GM18499 (cell line): ENCODE results near the gene GPA33.

Experiments used
- ATAC-seq: cut with Tn5 transposase; IDR thresholded peaks from one replicate; pipeline ENCODE4 v1.9.1; 2021; ENCODE audit warnings: moderate number of reproducible peaks; ENCODE audit not compliant: insufficient read depth, unreplicated experiment

The GPA33 gene

DNA sequence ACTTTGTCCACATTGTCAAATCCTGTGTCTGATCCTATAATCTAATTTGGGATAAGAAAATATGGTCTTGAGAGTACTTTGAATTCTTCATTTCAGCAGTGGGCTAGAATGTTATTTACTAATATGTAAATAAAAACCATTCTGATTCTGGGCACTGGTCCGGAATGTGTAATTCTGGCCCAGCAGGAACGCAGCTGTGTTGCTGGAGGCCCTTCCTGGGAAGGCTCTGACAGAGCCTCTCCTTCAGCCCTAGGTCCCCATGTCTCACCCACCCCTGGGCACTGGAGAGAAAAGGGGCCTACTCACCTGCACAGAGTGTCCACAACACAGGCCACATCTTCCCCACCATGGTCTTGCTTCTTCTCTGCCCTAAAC is 251 bp downstream of the GPA33 start:
- ATAC-seq: no peak

DNA sequence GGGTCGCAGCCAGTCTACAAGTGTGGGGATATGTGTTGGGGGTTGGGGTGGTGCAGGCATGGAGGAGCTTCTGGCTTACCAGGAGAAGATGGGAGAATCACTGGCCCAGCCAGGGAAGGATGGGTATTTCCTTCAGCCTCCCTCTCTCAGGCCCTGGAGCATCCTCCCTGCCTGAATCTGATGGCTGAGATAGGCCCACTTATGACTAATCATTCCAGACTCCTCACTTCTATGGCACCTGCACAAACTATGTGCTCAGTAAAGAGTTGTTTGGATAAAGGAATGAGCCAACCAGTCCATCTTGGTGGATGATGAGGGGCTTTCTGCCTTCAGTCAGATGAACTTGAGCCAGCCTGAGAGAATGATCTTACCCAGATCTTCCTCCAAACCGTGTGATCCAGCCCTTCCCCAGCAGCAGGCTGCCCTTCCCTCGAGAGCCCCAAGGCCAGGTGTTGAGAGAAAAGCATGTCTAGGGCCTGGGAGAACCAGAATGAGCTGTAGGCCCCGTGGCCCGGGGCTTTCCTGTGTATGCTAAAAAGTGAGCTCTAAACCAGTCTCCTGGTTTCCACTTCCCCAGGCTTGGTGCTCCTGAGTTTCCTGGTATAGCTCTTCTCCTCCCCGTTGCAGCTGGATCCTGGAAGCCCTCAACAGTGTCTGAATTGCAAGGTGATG is 1.3 kb downstream of the GPA33 start:
- ATAC-seq: no peak

DNA sequence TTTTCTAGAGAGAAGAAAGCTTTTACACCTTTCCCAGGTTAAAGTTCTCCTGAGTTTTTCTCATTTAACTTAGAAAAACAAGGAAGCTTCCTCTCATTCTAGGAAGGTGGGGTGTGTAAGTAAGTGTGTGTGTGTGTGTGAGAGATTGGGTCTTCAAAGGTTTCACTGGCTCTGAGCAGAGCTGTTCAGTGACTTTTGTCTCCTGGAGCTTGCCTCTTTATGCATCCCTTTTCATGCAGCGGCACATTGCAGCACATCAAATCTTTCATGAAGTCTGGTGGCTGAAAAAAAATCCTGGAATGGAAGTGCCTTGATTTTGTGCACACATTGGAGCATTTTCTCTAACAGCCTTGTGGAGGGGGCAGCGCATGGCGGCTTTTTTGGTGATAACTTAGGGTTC is 3.4 kb downstream of the GPA33 start:
- ATAC-seq: no peak

DNA sequence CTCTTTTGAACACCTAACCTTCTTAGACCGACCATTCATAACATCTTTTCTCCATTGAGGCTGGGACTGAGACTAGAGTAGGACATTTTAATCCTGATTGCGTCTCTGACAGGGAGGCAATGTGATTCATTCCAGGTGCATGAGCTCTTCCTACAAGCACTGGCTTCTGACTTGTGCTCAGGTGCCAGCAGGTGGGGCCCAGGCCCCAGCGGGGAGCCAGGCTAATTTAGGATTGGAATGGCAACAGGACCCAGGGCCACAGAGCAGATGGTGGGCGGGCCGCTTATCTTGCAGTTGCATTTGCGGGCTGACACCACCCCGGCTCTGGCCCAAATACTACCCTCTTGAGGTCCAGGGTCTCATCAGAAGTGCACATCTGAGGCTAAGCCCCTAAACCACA is 4.1 kb downstream of the GPA33 start:
- ATAC-seq: no peak

DNA sequence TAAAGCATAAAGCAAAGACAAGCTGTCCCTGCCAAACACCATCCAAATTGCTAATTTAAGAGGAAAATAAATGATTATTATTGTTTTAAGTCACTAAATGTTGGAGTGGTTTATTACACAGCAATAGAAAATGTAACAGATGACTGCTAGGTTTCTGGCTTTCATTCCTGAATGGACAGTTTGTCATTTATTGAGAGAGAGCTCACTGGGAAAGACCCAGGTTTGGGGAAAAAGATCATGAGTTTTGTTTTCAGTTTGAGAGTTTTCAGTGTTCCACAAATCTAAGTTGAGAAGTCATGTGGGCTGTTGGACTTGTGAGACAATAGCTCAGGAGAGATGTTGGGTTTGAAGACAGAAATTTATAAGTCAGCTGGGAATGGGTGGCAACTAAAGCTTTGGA is 5.4 kb downstream of the GPA33 start:
- ATAC-seq: no peak

DNA sequence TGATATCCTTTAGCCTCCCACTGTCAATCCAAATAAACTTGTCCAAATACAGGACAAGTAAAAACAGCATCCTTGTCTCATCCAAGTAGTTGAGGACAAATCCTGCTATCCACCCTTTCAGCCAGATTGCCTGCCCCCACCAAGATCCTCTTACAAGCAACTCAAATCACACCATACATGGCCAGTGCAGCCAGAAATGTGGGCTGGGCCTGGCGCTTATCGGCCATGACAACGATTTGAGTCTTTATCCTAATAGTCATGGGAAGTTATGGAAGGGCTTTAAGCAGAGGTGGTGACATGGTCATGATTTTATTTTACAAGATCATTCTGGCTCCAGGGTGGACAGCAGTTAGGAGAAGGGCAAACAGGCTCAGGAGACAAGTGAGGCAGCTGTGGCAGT is 6.3 kb downstream of the GPA33 start:
- ATAC-seq: no peak

DNA sequence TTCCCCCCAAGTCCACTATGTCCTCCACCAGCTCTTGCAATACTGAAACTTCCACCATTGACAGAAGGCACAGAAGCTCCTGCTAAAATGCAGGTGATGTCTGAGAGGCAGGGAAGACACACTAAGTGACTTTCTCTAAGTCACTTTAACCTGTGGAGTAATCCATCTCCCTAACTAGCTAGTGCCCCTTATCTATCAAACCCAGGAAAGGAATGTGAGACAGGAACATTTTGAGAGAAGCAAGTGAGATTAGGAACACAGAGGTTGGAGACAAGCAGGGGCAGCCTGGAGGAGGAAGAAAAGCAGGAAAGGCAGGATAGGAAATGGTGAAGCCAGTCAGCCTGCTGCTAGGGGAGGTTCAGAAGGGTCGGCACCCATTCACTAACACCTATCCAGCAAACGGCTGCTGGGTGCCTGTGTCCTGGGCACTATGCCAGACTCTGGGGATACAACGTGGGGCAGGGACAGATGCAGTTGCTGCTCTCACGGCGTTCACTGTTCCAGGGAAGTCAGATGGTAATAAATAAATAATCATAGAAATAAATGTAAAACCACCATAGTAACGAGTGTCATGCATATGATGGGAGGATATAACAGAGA is 7.0 kb downstream of the GPA33 start:
- no peak for ATAC-seq

DNA sequence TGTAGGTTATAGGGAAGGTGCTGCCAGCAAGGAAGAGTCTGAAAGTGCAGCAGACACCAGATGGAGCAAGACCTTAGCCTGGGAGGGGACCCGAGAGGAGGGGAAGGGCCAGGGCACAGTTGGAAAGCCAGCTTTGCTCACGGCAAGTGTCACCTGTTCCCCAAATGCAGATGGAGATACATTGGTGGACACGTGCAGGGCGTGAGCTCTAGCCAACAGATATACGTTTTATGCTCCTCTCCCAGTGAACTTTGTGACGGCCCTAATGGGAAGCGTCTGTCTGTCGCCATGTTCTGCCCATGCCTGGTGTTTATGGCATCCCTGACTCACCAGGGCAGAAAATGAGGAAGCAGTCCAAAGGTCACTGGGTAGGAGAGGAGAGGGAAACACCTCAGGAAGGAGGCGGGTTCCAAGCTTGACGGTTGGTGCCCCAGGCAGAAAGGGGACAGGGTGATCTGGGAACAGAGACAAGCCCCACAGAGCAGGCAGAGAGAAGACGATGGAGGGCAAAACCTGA is 7.6 kb downstream of the GPA33 start:
- ATAC-seq: no peak

DNA sequence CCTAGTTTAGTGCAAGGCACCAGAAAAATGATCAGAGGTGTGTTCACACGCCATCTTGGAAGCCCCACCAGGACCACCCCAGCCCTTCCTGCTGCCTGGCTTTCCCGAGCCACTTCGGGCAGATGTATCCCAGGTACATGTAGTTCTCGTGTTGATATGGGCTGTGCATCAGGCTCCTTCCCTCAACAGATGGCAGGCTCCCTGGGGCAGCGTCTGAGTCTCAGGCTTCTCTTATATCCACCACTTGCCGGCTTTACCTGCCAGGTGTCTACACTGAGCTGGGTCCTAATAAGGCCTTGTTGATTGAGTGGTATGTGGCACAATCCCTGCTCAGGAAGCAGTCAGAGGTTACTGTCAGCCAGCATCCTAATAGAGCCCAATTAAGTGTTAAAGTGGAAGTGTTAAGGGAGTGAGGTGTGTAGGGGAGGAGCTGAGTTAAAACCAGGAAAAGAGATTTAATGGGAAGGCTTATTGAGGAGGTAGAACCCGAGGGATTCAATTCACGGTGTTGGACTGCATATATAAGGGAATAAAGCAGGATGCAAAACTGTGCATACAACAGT is 8.5 kb downstream of the GPA33 start:
- no peak for ATAC-seq

DNA sequence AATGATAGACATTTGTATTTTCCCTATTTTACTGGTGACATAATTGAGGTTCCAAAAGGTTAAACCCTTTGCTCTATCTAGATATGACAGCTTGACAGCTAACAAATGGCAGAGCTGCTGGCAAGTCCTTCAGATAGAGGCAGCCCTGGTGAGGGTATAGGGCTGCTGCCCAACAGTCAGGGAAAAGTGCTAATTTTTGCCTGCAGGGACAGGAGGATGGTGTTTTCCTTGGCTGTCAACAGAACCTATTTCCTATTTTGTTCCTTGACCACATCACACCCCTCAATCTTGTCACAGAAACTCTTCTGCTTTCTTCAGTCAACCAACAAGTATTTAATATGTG is 12.3 kb downstream of the GPA33 start:
- no peak for ATAC-seq

DNA sequence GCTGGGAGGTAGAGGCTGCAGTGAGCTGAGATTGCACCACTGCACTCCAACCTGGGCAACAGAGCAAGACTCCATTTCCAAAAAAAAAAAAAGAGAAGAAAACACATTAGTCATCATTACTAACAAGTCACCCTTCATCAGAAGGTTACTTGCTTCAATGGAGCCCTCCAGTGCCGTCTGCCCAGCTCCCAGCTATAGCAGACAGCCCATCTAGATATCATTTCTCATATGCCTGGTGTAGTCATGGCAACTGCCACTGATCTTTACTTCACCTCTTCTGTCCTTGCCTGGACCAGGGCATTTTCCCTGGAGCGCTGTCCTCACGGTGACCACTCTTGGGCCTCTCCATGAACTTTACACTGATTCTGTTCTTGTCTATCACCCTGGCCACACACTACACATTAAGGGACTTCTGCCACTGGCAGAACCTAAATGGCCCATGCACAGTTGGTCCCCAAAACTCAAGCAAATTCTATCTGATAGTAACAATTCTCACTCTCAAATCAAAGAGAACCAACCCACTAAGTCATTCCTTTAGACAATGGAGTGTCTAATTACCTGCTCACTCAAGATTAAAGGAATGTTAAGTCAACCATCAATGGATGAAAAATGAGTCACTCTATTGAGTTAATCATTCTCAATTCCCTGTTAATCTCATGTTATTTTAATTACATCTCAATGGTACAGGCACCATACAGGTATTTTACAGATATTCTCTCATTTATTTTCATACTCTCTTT is 12.9 kb downstream of the GPA33 start:
- no peak for ATAC-seq

DNA sequence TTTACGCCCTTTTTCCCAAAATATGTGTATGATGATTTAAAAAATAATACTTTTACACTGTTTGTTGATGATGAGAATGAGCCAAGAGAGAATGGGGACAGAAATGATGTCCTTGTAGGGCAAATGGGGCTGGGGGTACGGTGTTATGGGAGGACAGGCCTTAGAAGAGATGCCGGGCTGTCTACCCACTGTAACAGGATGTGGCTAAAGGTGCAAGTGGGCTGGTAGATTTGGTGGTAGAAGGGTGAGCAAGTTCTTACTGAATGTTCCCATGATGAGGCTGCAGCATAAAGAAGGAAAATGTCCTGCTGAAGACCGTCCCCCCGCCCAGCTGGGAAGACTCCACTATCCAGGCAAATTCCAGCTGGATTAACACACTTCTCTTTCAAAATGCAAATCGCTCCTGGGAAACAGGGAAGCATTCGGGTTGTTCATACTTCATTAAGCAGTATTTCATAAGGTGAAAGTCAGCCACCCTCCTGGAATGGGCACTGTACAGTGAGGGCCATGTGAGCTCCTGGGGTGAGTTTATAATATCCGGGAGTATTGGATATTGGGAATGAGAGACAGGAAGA is 14.0 kb downstream of the GPA33 start:
- ATAC-seq: no peak

DNA sequence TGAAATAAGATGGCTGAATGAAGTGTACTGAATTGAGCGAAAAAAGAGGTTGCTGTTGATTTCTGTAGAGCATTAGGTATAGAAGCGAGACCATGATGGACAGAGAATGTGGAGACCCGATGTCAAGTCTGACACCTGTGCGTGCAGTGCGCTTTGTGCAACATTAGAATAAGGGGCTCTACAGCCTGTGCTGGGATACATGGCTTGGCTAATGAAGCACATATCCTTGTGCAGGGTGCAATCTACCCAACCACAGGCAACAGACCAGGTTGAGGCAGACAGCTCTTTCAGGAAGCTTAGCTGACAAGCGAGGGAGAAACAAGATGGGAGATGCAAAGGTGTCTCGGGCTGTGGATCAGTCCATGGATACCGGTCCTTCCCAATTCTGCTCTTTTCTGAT is 18.9 kb downstream of the GPA33 start:
- ATAC-seq: no peak

DNA sequence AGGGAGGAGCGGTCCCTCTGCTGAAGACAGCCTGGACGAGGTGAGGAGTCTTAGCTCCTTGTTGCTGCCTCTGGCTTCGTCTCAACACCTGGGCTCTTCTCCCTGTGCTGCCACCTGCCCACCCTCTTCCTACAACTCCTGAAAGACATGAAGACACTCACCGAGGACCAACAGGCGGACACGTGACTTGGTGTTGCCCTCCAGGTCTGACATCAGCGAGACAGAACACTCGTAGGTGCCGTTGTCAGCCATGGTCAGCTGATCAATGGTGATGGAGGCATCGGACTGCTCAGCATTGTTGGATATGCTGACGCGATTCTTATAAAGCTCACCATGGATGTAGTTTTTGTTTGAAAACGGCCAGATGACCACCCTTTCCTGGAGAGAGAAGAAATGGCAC is 21.4 kb downstream of the GPA33 start:
- no peak for ATAC-seq

DNA sequence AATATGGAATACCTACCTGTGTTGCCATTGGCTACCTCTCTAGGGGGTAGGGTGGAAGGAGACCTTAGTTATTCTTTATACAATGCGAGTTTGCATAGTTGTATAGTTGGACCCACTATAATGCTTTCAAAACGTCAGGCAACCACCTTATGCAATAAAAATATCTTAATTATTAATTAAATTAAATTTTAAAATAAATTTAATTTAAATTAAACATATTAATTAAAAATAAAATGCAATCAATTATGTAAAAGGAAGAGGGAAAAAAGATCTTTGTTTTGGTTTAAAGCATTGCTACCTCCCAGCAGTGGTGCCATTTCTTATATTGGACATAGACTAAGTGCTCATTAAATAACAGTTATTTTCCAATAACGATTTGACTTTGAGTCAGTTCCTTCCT is 22.3 kb downstream of the GPA33 start:
- ATAC-seq: no peak

DNA sequence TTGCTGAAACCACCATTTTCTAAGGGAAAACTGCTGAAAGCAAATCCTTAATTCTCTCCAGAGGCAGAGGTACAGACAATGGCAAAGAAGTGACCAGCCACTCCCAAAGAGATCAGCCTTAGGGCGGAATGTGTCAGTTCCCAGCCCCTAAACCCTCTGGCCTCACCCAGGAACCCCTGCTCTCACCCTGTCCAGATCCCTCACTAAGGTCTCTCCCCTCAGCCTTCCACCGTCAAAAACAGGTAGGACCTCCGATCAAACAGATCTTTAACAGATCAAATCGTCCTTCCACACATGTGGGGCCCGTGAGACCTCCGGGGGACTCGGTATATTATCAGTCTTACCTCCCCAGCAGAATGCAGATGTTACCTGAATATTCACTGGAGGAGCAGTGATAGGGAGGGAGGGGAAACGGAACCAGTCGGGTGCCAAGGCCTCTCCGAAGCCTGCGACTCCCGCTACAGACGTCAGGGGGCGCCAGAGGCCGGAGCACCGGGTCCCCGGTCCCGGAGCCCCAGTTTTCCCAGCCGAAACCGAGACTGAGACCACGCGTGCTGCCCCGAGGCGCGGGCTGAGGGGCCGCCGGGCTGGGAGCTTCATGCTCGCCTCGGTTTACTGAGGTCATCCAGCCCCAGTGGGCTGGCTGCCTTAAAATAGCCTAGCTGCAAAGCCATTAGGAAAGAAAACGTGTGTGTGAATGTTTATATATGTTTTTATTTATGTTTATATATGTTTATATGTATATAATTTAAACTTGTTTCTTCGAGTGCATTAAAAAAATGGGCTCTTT is 23.6 kb downstream of the GPA33 start:
- ATAC-seq: no peak

DNA sequence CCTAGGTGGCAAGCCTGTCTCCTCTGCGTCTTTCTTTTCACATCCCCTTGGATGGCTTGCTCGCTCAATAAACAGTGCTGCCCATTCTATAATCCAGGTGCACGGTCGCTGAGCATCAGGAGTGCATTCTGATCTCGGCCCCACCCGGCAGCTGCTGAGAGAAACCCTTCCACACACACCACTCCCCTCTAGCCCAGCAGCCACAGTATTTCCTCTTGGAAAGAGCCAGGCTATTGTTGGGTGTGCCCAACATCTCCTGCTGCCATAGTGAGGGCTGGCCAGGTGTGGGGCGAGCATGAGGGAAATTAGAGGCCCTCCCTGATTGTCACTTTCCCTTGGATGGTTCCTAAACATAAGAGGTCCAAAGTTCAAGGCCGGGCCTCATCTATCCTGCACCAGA is 24.7 kb downstream of the GPA33 start:
- ATAC-seq: no peak

DNA sequence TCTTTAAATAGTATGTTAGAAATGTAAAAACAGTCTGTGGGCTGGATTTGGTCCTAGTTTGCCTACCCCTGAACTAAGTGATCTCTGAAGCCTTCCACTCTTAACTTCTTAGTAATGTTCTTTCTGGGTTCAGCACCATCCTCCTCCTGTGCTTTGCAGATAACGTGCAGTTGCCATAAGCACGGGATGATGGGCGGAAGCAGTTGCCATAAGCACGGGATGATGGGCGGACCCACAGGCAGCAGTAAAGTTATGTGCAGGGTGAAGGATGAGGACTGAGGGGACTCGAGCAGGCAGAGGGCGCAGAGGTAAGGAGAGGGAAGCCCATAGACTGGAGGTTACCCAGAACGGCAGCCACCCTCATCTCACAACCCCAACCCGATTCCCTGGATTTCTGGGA is 25.6 kb downstream of the GPA33 start:
- no peak for ATAC-seq

DNA sequence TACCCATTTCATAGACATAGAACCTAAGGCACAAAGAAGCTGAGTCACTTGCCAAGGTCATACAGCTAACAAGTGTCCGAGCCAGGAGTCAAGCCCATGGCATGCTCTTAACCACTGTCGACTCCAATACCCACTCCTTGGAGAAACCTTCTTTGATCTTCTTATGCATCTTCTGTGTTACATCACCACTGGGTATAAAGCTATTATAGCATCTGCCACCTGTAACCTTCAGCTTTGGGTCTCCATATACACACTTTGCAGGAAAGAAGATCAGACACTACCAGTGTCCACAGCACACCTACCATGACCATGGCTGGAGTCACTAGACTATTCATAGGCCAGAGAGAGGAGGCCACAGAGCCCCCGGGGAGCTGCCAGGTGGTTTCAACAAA is 29.1 kb downstream of the GPA33 start:
- ATAC-seq: no peak
